ENCODE results near the gene TRERF1. TPM values are rescaled to one million over a fixed set of nuclear protein-coding genes. Genes with fewer than 3 reads are reported as not detected.

The TRERF1 gene
- polyA plus RNA-seq, 1 donor (not counting 4 experiments of a cell fraction or from before 2014, with no cell fraction given), result 4.8 TPM

DNA sequence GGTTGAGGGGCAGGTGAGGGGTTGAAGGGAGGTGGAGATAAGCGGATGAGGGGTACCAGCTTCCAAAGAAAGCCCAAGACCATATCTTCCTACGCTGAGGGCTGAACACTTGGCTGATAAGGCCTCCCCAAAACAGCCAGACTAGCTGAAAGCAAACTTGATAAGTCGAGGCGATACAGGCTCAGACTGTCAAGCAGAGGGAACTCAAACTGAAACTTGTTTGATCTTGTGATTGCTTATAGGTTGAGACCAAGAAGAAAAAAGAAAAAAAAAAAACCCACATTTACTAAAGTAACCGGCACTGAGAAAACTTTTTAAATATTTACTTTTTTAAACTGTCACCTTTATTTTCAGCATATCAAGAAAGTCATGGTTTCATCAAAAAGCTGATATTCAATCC is 73.6 kb downstream of the TRERF1 start:
- Histone ChIP-seq H2AFZ (ENCODE audit: control insufficient read depth, low read length) (no peak overlapping the region), H3K9me1 (ENCODE audit: control insufficient read depth, extremely low read depth, insufficient read depth, low read length) (no peaks in the 10 kb centered on the region), H4K20me1 (ENCODE audit: control insufficient read depth, extremely low read depth, insufficient read depth, low read length) (no peaks in the 10 kb centered on the region), H3K27ac (ENCODE audit: control insufficient read depth, insufficient read depth, low read length) (no peak overlapping the region), H3K36me3 (ENCODE audit: control insufficient read depth in 2 of 2, extremely low read depth in 1 of 2, insufficient read depth in 2 of 2, low read length in 2 of 2) (no peaks in the 10 kb centered on the region), H3K4me1 (ENCODE audit: control insufficient read depth, extremely low read depth, insufficient read depth, low read length) (peaks cover 3% of the 10 kb centered on the region), H3K9ac (ENCODE audit: control insufficient read depth, extremely low read depth, insufficient read depth, low read length) (no peak overlapping the region), H3K27me3 (ENCODE audit: control insufficient read depth, extremely low read depth, insufficient read depth, low read length) (no peaks in the 10 kb centered on the region), H3K4me3 (ENCODE audit: control insufficient read depth in 2 of 3, extremely low read depth in 1 of 3, insufficient read depth in 2 of 3, low read depth in 1 of 3, low read length in 3 of 3) (no peak overlapping the region), H3K9me3 (ENCODE audit: control insufficient read depth, low read depth, low read length) (no peaks in the 10 kb centered on the region), H3K79me2 (ENCODE audit: control insufficient read depth, insufficient read depth, low read length) (no peaks in the 10 kb centered on the region), H3K4me2 (ENCODE audit: control insufficient read depth, extremely low read depth, insufficient read depth, low read depth, low read length) (no peak overlapping the region)
- TF ChIP-seq, protein P1, sequence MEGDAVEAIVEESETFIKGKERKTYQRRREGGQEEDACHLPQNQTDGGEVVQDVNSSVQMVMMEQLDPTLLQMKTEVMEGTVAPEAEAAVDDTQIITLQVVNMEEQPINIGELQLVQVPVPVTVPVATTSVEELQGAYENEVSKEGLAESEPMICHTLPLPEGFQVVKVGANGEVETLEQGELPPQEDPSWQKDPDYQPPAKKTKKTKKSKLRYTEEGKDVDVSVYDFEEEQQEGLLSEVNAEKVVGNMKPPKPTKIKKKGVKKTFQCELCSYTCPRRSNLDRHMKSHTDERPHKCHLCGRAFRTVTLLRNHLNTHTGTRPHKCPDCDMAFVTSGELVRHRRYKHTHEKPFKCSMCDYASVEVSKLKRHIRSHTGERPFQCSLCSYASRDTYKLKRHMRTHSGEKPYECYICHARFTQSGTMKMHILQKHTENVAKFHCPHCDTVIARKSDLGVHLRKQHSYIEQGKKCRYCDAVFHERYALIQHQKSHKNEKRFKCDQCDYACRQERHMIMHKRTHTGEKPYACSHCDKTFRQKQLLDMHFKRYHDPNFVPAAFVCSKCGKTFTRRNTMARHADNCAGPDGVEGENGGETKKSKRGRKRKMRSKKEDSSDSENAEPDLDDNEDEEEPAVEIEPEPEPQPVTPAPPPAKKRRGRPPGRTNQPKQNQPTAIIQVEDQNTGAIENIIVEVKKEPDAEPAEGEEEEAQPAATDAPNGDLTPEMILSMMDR (optimal IDR thresholded peaks at IDR 0.05 in 1 of 3, IDR thresholded peaks at IDR 0.05 in 1 of 3, conservative IDR thresholded peaks at IDR 0.05 in 1 of 3; ENCODE audit: extremely low read depth in 1 of 3, insufficient read depth in 2 of 3, low read length in 3 of 3), result no peak
- no peak for TF ChIP-seq EZH2 (IDR thresholded peaks at IDR 0.05; ENCODE audit: low read length)
- no peak for FAIRE-seq
- dilution Hi-C loops (cut with MboI; ENCODE audit: extremely low pct_ligation_motif_present, low sequenced_read_pairs), result no loop called here
- DNase-seq (ENCODE audit: low read depth, low spot score), result no peak

DNA sequence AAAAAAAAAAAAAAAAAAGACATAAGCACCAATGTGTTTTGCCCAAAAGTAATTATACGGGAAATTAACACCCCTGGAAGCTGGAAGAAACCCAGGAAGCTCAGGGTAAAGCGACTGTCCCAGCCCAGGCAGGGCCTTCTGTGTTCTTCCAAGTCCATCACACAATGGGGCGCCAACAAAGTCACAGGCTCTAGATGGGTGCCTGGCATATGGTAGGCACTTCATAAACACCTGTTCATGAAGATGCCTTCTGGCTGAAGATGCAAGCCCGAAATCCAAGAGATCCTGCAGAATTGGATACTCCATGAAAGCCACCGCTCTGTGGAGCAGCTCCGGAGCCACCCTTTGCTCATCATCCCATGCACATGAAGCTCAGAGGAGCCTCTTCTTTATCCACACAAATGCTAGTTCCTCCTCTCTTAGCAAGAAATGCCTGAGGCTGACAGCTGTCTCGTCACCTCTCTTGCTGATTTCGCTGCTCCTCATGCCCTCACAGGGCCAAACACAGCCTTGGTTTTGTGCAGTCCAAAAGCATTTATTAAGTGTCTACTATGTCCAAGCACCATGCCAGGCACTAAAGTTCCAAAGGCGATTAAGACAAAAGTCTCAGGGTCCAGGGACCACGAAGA is 76.6 kb downstream of the TRERF1 start:
- peaks cover 10% of the 10 kb centered on the region for H3K79me2 ChIP-seq (ENCODE audit: control insufficient read depth, insufficient read depth, low read length)
- H3K27ac ChIP-seq (ENCODE audit: control insufficient read depth, insufficient read depth, low read length), result no peak overlapping the region
- H3K9ac ChIP-seq (ENCODE audit: control insufficient read depth, extremely low read depth, insufficient read depth, low read length), result no peak overlapping the region
- H4K20me1 ChIP-seq (ENCODE audit: control insufficient read depth, extremely low read depth, insufficient read depth, low read length), result no peaks in the 10 kb centered on the region
- H3K4me1 ChIP-seq (ENCODE audit: control insufficient read depth, extremely low read depth, insufficient read depth, low read length), result peaks cover 3% of the 10 kb centered on the region
- no peaks in the 10 kb centered on the region for H3K9me3 ChIP-seq (ENCODE audit: control insufficient read depth, low read depth, low read length)
- DNase-seq (ENCODE audit: low read depth, low spot score) (no peak), FAIRE-seq (no peak)
- H3K4me2 ChIP-seq (ENCODE audit: control insufficient read depth, extremely low read depth, insufficient read depth, low read depth, low read length), result no peak overlapping the region
- dilution Hi-C loops (cut with MboI; ENCODE audit: extremely low pct_ligation_motif_present, low sequenced_read_pairs), result no loop called here
- no peak overlapping the region for H2AFZ ChIP-seq (ENCODE audit: control insufficient read depth, low read length)
- H3K36me3 ChIP-seq (ENCODE audit: control insufficient read depth in 2 of 2, extremely low read depth in 1 of 2, insufficient read depth in 2 of 2, low read length in 2 of 2), result no peaks in the 10 kb centered on the region
- H3K27me3 ChIP-seq (ENCODE audit: control insufficient read depth, extremely low read depth, insufficient read depth, low read length), result no peaks in the 10 kb centered on the region
- H3K4me3 ChIP-seq (ENCODE audit: control insufficient read depth in 2 of 3, extremely low read depth in 1 of 3, insufficient read depth in 2 of 3, low read depth in 1 of 3, low read length in 3 of 3), result no peak overlapping the region
- H3K9me1 ChIP-seq (ENCODE audit: control insufficient read depth, extremely low read depth, insufficient read depth, low read length), result no peaks in the 10 kb centered on the region
- TF ChIP-seq EZH2 (IDR thresholded peaks at IDR 0.05; ENCODE audit: low read length), result no peak
- TF ChIP-seq, protein P1 (optimal IDR thresholded peaks at IDR 0.05 in 1 of 3, IDR thresholded peaks at IDR 0.05 in 1 of 3, conservative IDR thresholded peaks at IDR 0.05 in 1 of 3; ENCODE audit: extremely low read depth in 1 of 3, insufficient read depth in 2 of 3, low read length in 3 of 3), result no peak

All from keratinocyte (primary cell).